ENCODE measurements around the gene EPHB2. TPM values are rescaled to one million over a fixed set of nuclear protein-coding genes. Genes with fewer than 3 reads are reported as not detected.

Gene EPHB2
- total RNA-seq, 1 donor from 2014 or later = 5.0 TPM

DNA sequence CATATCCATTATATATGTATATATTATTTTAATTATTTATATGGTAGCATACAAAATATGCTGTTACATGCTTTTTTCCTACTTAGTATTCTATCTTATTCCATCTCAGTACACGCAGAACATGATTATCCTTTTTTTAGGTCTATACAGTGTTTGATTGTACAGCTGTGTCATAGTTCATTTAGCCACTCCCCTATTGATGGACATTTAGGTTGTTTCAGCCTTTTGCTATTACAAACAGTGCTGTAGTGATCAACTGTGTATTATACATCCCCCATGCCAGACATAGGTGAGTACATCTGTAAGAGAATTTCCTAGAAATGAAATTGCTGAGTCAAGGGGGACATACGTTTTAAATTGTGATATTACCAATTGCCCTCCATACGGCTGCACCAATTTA is 246.4 kb downstream of the EPHB2 start:
- intact Hi-C loops (cut with DNase I) = no loop called here
- H3K27me3 ChIP-seq (ENCODE audit: low read depth) = peaks cover 40% of the 10 kb centered on the region
- H3K36me3 ChIP-seq = no peaks in the 10 kb centered on the region
- no peaks in the 10 kb centered on the region for H3K9me3 ChIP-seq
- H3K4me1 ChIP-seq = no peaks in the 10 kb centered on the region
- H3K4me3 ChIP-seq = no peak overlapping the region
- DNase-seq (no peak), ATAC-seq (no peak)
- TF ChIP-seq, protein P1, sequence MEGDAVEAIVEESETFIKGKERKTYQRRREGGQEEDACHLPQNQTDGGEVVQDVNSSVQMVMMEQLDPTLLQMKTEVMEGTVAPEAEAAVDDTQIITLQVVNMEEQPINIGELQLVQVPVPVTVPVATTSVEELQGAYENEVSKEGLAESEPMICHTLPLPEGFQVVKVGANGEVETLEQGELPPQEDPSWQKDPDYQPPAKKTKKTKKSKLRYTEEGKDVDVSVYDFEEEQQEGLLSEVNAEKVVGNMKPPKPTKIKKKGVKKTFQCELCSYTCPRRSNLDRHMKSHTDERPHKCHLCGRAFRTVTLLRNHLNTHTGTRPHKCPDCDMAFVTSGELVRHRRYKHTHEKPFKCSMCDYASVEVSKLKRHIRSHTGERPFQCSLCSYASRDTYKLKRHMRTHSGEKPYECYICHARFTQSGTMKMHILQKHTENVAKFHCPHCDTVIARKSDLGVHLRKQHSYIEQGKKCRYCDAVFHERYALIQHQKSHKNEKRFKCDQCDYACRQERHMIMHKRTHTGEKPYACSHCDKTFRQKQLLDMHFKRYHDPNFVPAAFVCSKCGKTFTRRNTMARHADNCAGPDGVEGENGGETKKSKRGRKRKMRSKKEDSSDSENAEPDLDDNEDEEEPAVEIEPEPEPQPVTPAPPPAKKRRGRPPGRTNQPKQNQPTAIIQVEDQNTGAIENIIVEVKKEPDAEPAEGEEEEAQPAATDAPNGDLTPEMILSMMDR (IDR thresholded peaks at IDR 0.05) = no peak
- H3K27ac ChIP-seq = no peak overlapping the region

DNA sequence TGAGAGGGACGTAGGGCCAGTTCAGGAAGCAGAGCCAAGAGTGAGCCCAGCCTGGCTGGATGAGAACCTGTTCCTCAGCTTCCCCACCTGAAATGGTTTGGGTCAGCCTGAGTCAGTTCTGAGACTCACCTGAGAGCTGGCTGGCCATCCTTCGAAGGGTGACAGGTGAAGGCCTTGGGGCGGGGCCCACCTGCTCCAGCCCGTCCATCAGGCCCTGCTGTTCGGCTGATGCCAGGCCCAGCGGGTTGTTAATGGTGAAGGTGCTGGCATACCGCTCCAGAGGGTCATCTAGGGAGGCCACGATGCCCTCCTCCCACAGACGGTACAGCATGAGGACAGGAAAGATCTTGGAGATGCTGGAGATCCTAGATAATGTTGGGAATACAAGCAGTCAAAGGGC is 247.9 kb downstream of the EPHB2 start:
- no peaks in the 10 kb centered on the region for H3K4me1 ChIP-seq

DNA sequence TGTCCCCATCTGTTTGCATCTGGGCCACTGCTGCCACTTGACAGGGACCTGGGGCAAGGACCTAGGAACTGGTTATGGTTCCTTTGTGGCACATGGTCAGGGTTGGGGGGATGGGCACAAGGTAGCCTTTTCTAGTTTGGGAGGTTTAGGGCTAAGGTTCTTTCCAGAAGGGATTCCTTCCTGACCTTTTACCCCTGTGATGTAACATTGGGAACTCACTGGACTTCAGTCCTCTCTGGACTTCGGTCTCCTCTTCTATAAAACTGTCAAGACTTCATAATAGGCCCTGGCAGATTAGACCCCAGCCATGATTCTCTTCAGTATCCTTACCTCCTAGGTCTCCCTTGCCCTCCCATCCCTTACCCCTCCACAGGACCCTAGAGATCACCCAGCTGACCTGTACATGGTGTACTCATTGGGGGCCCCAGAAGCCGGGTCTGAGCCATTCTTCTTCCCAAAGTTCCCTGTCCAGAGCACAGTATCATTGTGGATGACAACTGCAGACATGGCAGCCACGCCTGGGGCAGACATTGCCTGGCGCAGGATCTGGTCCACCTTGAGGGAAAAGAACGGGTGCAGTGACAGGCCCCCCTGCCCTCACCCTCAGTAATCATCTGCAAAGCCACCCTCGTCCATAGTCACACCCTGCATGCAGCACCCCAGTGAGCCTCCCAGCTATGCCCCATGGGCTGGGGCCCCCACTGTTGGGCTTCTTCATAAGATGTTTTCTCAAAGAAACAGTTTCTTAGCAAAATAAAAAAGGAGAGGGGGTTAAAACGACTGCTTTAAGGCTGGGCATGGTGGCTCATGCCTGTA is 249.1 kb downstream of the EPHB2 start:
- no peak for DNase-seq
- Histone ChIP-seq H3K9me3 (no peaks in the 10 kb centered on the region), H3K27ac (no peak overlapping the region), H3K4me3 (no peak overlapping the region), H3K27me3 (ENCODE audit: low read depth) (peaks cover 19% of the 10 kb centered on the region), H3K36me3 (no peaks in the 10 kb centered on the region), H3K4me1 (no peaks in the 10 kb centered on the region)
- TF ChIP-seq, protein P1 (IDR thresholded peaks at IDR 0.05) = no peak
- intact Hi-C loops (cut with DNase I) = no loop called here
- no peak for ATAC-seq

More for the DNA sequence above, 247.9 kb downstream of the EPHB2 start:
- TF ChIP-seq, protein P1 (IDR thresholded peaks at IDR 0.05) = no peak
- intact Hi-C loops (cut with DNase I) = no loop called here
- peaks cover 25% of the 10 kb centered on the region for H3K27me3 ChIP-seq (ENCODE audit: low read depth)
- ATAC-seq (no peak), DNase-seq (no peak)
- no peaks in the 10 kb centered on the region for H3K36me3 ChIP-seq
- no peaks in the 10 kb centered on the region for H3K9me3 ChIP-seq
- H3K4me3 ChIP-seq = no peak overlapping the region
- no peak overlapping the region for H3K27ac ChIP-seq

DNA sequence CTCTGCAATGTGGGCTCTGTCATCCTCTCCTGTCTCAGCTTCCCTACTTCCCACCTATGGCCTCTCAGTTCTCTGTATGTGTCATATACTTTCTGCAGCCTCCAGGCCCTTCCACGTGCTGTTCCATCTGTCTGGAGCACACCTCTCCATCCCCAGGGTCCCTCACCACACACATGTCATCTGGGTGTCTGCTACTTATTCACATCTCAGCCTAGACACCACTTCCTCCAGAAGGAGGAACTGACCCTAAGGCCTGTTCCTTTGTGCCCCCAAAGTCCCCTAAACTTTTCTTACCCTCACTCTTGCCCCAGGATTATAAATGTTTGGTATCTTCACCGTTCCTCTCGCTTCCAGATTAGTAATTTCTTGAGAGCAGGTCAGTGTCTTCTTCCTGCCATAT is 251.9 kb downstream of the EPHB2 start:
- no peak for DNase-seq
- Histone ChIP-seq H3K4me1 (no peaks in the 10 kb centered on the region), H3K27ac (no peak overlapping the region), H3K36me3 (no peaks in the 10 kb centered on the region), H3K27me3 (ENCODE audit: low read depth) (peaks cover 10% of the 10 kb centered on the region), H3K4me3 (no peak overlapping the region), H3K9me3 (no peaks in the 10 kb centered on the region)
- intact Hi-C loops (cut with DNase I) = no loop called here
- TF ChIP-seq, protein P1 (IDR thresholded peaks at IDR 0.05) = no peak
- ATAC-seq = no peak

DNA sequence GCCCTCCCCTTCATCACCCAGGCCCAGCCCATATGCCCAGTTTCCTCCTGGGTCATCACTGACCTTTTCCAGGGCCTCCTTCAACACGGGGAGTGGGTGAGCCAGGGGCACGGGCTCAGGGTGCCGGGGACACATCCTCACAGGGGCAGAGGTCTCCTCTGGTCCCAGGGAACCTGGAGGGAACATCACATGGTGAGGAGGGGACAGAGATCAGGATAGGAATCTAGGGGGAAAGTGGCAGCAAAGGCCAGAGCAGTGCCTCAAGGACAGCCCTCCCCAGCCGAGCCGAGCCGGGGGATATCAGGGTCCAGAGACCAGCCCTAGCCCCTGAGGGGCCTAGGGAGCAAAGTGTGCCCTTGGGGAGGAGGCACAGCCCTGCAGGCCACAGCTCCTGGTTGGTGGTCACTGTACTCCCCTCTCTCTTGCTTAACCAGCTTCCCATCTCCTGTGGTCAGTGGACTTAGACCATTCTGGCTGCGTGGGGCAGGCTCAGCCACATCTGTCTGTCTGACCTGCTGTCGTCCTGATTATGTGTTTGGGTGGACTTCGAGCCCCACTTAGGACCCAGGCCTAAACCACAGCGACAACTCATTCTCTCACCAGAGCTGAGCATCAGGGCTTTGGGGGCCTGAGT is 252.5 kb downstream of the EPHB2 start:
- intact Hi-C loops (cut with DNase I) = no loop called here
- Histone ChIP-seq H3K27ac (no peak overlapping the region), H3K36me3 (no peaks in the 10 kb centered on the region), H3K27me3 (ENCODE audit: low read depth) (peaks cover 7% of the 10 kb centered on the region), H3K9me3 (no peaks in the 10 kb centered on the region), H3K4me1 (no peaks in the 10 kb centered on the region), H3K4me3 (no peak overlapping the region)
- TF ChIP-seq, protein P1 (IDR thresholded peaks at IDR 0.05) = no peak
- no peak for DNase-seq
- ATAC-seq = no peak
